Activated T-helper 17 cell treated with anti-CD3 and anti-CD28 coated beads, Interleukin-2, amount 50 U/mL, for 72 hours (primary cell): Measurements from ENCODE around the gene CALN1. TPM values are rescaled to one million over a fixed set of nuclear protein-coding genes. Genes with fewer than 3 reads are reported as not detected.

Source experiments
- ATAC-seq: fragments of 150-1000 bp; cut with Tn5 transposase; replicated peaks from 2 replicates; pipeline ENCODE4 v1.10.0; 2021; ENCODE audit warnings: mild to moderate bottlenecking, moderate library complexity
- H3K27ac Mint-ChIP-seq: one replicate; pipeline ENCODE4 v1.8.0; 2022; ENCODE audit warnings: mixed read lengths
- H3K27me3 Mint-ChIP-seq: one replicate; pipeline ENCODE4 v1.8.0; 2022; ENCODE audit warnings: mixed read lengths
- H3K36me3 Mint-ChIP-seq: one replicate; pipeline ENCODE4 v1.8.0; 2022; ENCODE audit warnings: low read depth, mild to moderate bottlenecking, mixed read lengths
- H3K4me1 Mint-ChIP-seq: one replicate; pipeline ENCODE4 v1.8.0; 2022; ENCODE audit warnings: mixed read lengths
- H3K4me3 Mint-ChIP-seq: one replicate; pipeline ENCODE4 v1.8.0; 2022; ENCODE audit warnings: mild to moderate bottlenecking, mixed read lengths
- H3K9me3 Mint-ChIP-seq: one replicate; pipeline ENCODE4 v1.8.0; 2022; ENCODE audit warnings: mixed read lengths
- total RNA-seq, 2 donors: library from RNA; stranded (reverse); gene quantifications; one replicate each; pipeline ENCODE4 v1.2.3, GENCODE V29; 2022

CALN1 gene
- total RNA-seq, 2 donors from 2014 or later = not detected

GRCh38 chr7:71871446-71871845 lies 540.7 kb downstream of the CALN1 start:
- H3K4me3 Mint-ChIP-seq = no peak overlapping the region
- no peak for ATAC-seq
- no peaks in the 10 kb centered on the region for H3K36me3 Mint-ChIP-seq
- no peak overlapping the region for H3K27ac Mint-ChIP-seq
- peaks cover 9% of the 10 kb centered on the region for H3K9me3 Mint-ChIP-seq
- H3K27me3 Mint-ChIP-seq = no peaks in the 10 kb centered on the region
- no peaks in the 10 kb centered on the region for H3K4me1 Mint-ChIP-seq

- Mint-ChIP-seq H3K9me3 (peaks cover 7% of the 10 kb centered on the region), H3K27me3 (no peaks in the 10 kb centered on the region), H3K36me3 (no peaks in the 10 kb centered on the region), H3K4me3 (no peak overlapping the region), H3K27ac (no peak overlapping the region), H3K4me1 (no peaks in the 10 kb centered on the region)
- no peak for ATAC-seq
Measured at GRCh38 chr7:71870812-71871211, 541.3 kb downstream of the CALN1 start.

GRCh38 chr7:71868797-71869196 lies 543.3 kb downstream of the CALN1 start:
- no peak for ATAC-seq
- H3K4me1 Mint-ChIP-seq = no peaks in the 10 kb centered on the region
- H3K4me3 Mint-ChIP-seq = no peak overlapping the region
- H3K27ac Mint-ChIP-seq = no peak overlapping the region
- H3K27me3 Mint-ChIP-seq = no peaks in the 10 kb centered on the region
- H3K9me3 Mint-ChIP-seq = peaks cover 8% of the 10 kb centered on the region
- H3K36me3 Mint-ChIP-seq = no peaks in the 10 kb centered on the region

GRCh38 chr7:71867626-71868025 lies 544.5 kb downstream of the CALN1 start:
- Mint-ChIP-seq H3K9me3 (peaks cover 9% of the 10 kb centered on the region), H3K4me3 (no peak overlapping the region), H3K4me1 (no peaks in the 10 kb centered on the region), H3K27me3 (no peaks in the 10 kb centered on the region), H3K27ac (no peak overlapping the region), H3K36me3 (no peaks in the 10 kb centered on the region)
- no peak for ATAC-seq

- no peaks in the 10 kb centered on the region for H3K36me3 Mint-ChIP-seq
- H3K4me3 Mint-ChIP-seq = no peak overlapping the region
- ATAC-seq = no peak
- no peaks in the 10 kb centered on the region for H3K4me1 Mint-ChIP-seq
- peaks cover 11% of the 10 kb centered on the region for H3K9me3 Mint-ChIP-seq
- no peak overlapping the region for H3K27ac Mint-ChIP-seq
- H3K27me3 Mint-ChIP-seq = no peaks in the 10 kb centered on the region
Measured at GRCh38 chr7:71865172-71865571, 547.0 kb downstream of the CALN1 start.

GRCh38 chr7:71864130-71864529 lies 548.0 kb downstream of the CALN1 start:
- Mint-ChIP-seq H3K9me3 (peaks cover 11% of the 10 kb centered on the region), H3K27me3 (no peaks in the 10 kb centered on the region), H3K4me1 (no peaks in the 10 kb centered on the region), H3K36me3 (no peaks in the 10 kb centered on the region), H3K4me3 (no peak overlapping the region), H3K27ac (no peak overlapping the region)
- ATAC-seq = no peak

GRCh38 chr7:71860572-71860971 lies 551.6 kb downstream of the CALN1 start:
- Mint-ChIP-seq H3K27me3 (no peaks in the 10 kb centered on the region), H3K27ac (no peak overlapping the region), H3K4me1 (no peaks in the 10 kb centered on the region), H3K4me3 (no peak overlapping the region), H3K36me3 (no peaks in the 10 kb centered on the region), H3K9me3 (peaks cover 11% of the 10 kb centered on the region)
- ATAC-seq = no peak

- no peak for ATAC-seq
- no peaks in the 10 kb centered on the region for H3K36me3 Mint-ChIP-seq
- H3K4me1 Mint-ChIP-seq = no peaks in the 10 kb centered on the region
Measured at GRCh38 chr7:71857338-71857737, 554.8 kb downstream of the CALN1 start.

GRCh38 chr7:71854546-71855397 lies 557.4 kb downstream of the CALN1 start:
- ATAC-seq = no peak
- Mint-ChIP-seq H3K4me1 (no peaks in the 10 kb centered on the region), H3K4me3 (no peak overlapping the region), H3K9me3 (peaks cover 4% of the 10 kb centered on the region), H3K27ac (no peak overlapping the region), H3K36me3 (no peaks in the 10 kb centered on the region), H3K27me3 (no peaks in the 10 kb centered on the region)

More at GRCh38 chr7:71857338-71857737, 554.8 kb downstream of the CALN1 start:
- H3K4me3 Mint-ChIP-seq = no peak overlapping the region
- no peak overlapping the region for H3K27ac Mint-ChIP-seq
- peaks cover 4% of the 10 kb centered on the region for H3K9me3 Mint-ChIP-seq
- no peaks in the 10 kb centered on the region for H3K27me3 Mint-ChIP-seq

- Mint-ChIP-seq H3K36me3 (no peaks in the 10 kb centered on the region), H3K4me1 (no peaks in the 10 kb centered on the region)
Measured at GRCh38 chr7:71851776-71852498, 560.2 kb downstream of the CALN1 start.

GRCh38 chr7:71846160-71846559 lies 566.0 kb downstream of the CALN1 start:
- H3K36me3 Mint-ChIP-seq = no peaks in the 10 kb centered on the region
- H3K4me3 Mint-ChIP-seq = no peak overlapping the region
- no peak overlapping the region for H3K27ac Mint-ChIP-seq
- ATAC-seq = no peak
- peaks cover 11% of the 10 kb centered on the region for H3K9me3 Mint-ChIP-seq
- H3K27me3 Mint-ChIP-seq = no peaks in the 10 kb centered on the region
- H3K4me1 Mint-ChIP-seq = no peaks in the 10 kb centered on the region

More at GRCh38 chr7:71851776-71852498, 560.2 kb downstream of the CALN1 start:
- Mint-ChIP-seq H3K9me3 (peaks cover 4% of the 10 kb centered on the region), H3K4me3 (no peak overlapping the region), H3K27me3 (no peaks in the 10 kb centered on the region), H3K27ac (no peak overlapping the region)
- no peak for ATAC-seq

- H3K27ac Mint-ChIP-seq = no peak overlapping the region
- H3K9me3 Mint-ChIP-seq = peaks cover 13% of the 10 kb centered on the region
- no peak for ATAC-seq
- H3K27me3 Mint-ChIP-seq = no peaks in the 10 kb centered on the region
- H3K4me1 Mint-ChIP-seq = no peaks in the 10 kb centered on the region
- no peaks in the 10 kb centered on the region for H3K36me3 Mint-ChIP-seq
- no peak overlapping the region for H3K4me3 Mint-ChIP-seq
Measured at GRCh38 chr7:71843676-71844075, 568.5 kb downstream of the CALN1 start.

GRCh38 chr7:71842786-71843185 lies 569.4 kb downstream of the CALN1 start:
- peaks cover 13% of the 10 kb centered on the region for H3K9me3 Mint-ChIP-seq
- H3K4me1 Mint-ChIP-seq = no peaks in the 10 kb centered on the region
- no peak overlapping the region for H3K4me3 Mint-ChIP-seq
- ATAC-seq = no peak
- H3K27me3 Mint-ChIP-seq = no peaks in the 10 kb centered on the region
- no peaks in the 10 kb centered on the region for H3K36me3 Mint-ChIP-seq
- H3K27ac Mint-ChIP-seq = no peak overlapping the region

- Mint-ChIP-seq H3K9me3 (peaks cover 14% of the 10 kb centered on the region), H3K27me3 (no peaks in the 10 kb centered on the region), H3K4me1 (no peaks in the 10 kb centered on the region), H3K27ac (no peak overlapping the region), H3K4me3 (no peak overlapping the region), H3K36me3 (no peaks in the 10 kb centered on the region)
- no peak for ATAC-seq
Measured at GRCh38 chr7:71842381-71842780, 569.8 kb downstream of the CALN1 start.

GRCh38 chr7:71835056-71835455 lies 577.1 kb downstream of the CALN1 start:
- Mint-ChIP-seq H3K4me1 (no peaks in the 10 kb centered on the region), H3K27me3 (no peaks in the 10 kb centered on the region), H3K27ac (no peak overlapping the region), H3K4me3 (no peak overlapping the region), H3K36me3 (no peaks in the 10 kb centered on the region), H3K9me3 (peaks cover 10% of the 10 kb centered on the region)
- no peak for ATAC-seq
